CD4-positive, alpha-beta T cell (primary cell): ENCODE results near the gene MAP7D1. TPM values are rescaled to one million over a fixed set of nuclear protein-coding genes. Genes with fewer than 3 reads are reported as not detected.

Experiments
- ATAC-seq: fragments of 200-7000 bp; cut with Tn5 transposase; one replicate; pipeline ENCODE4 v1.10.0; 2022; ENCODE audit warnings: mild to moderate bottlenecking; ENCODE audit not compliant: poor library complexity
- CTCF ChIA-PET: fragments of 350-600 bp; sonication (Branson Sonifier 250); formaldehyde crosslinking; loops from one replicate; lab custom pipeline; 2021; ENCODE audit warnings: antibody characterized with exemption, inconsistent platforms; lab: Charles Lee
- POLR2A ChIA-PET: fragments of 350-600 bp; sonication (Branson Sonifier 250); formaldehyde crosslinking; loops from one replicate; lab custom pipeline; 2021; ENCODE audit warnings: antibody characterized with exemption, inconsistent platforms; lab: Charles Lee
- DNase-seq, 14 experiments: peaks; one replicate each; pipeline ENCODE4 v3.0.0-alpha.2; 2013 to 2020; ENCODE audit warnings: mixed read lengths in 2 of 14
- H3K27ac ChIP-seq, 2 donors: one replicate each; pipeline versions ENCODE4 v1.5.1 to v1.7.0; 2013; ENCODE audit warnings: low read length in 2 of 2, low read depth in 1 of 2, mild to moderate bottlenecking in 1 of 2
- H3K27me3 ChIP-seq, 2 experiments: 1 replicate in 1 of 2; 2 replicates in 1 of 2; pipeline versions ENCODE4 v1.6.1 to v1.7.0; 2013; ENCODE audit warnings: low read length in 2 of 2, control low read depth in 1 of 2, mild to moderate bottlenecking in 1 of 2, moderate library complexity in 1 of 2; ENCODE audit not compliant: insufficient read depth in 2 of 2, control insufficient read depth in 1 of 2
- H3K36me3 ChIP-seq: one replicate; pipeline ENCODE4 v1.6.1; 2013; ENCODE audit warnings: low read length, control low read depth; ENCODE audit not compliant: insufficient read depth
- H3K4me1 ChIP-seq: one replicate; pipeline ENCODE4 v1.6.1; 2013; ENCODE audit warnings: low read length, control low read depth; ENCODE audit not compliant: insufficient read depth
- H3K4me3 ChIP-seq: one replicate; pipeline ENCODE4 v1.5.1; 2013; ENCODE audit warnings: mild to moderate bottlenecking, low read length, moderate library complexity
- H3K9me3 ChIP-seq, 2 experiments: 1 replicate in 1 of 2; 2 replicates in 1 of 2; pipeline versions ENCODE4 v1.6.1 to v1.7.0; 2013; ENCODE audit warnings: low read length in 2 of 2, mild to moderate bottlenecking in 2 of 2, control low read depth in 1 of 2, moderate library complexity in 1 of 2; ENCODE audit not compliant: control insufficient read depth in 1 of 2, insufficient read depth in 1 of 2
- H3K27ac Mint-ChIP-seq: one replicate; pipeline ENCODE4 v1.8.0; 2020; ENCODE audit warnings: mixed read lengths
- H3K27me3 Mint-ChIP-seq: one replicate; pipeline ENCODE4 v1.8.0; 2021; ENCODE audit warnings: mixed read lengths
- H3K36me3 Mint-ChIP-seq: one replicate; pipeline ENCODE4 v1.8.0; 2021; ENCODE audit warnings: low read depth, mixed read lengths
- H3K4me1 Mint-ChIP-seq: one replicate; pipeline ENCODE4 v1.8.0; 2021; ENCODE audit warnings: low read depth, mixed read lengths
- H3K4me3 Mint-ChIP-seq: one replicate; pipeline ENCODE4 v1.8.0; 2020; ENCODE audit warnings: mild to moderate bottlenecking, mixed read lengths
- H3K9me3 Mint-ChIP-seq: one replicate; pipeline ENCODE4 v1.8.0; 2020; ENCODE audit warnings: mixed read lengths
- CTCF ChIP-seq: fragments of 200-600 bp; IDR thresholded peaks from one replicate; pipeline ENCODE4 v1.8.0; 2022; ENCODE audit warnings: antibody characterized with exemption, mild to moderate bottlenecking
- intact Hi-C, 2 experiments: fragments of 100-400 bp; cut with DNase I in 1 of 2; cut with micrococcal nuclease in 1 of 2; formaldehyde crosslinking; loops; one replicate each; pipeline versions ENCODE4 v1.15.1 to v1.9.0; 2023 to 2025; cut with DNase I, micrococcal nuclease
- polyA plus RNA-seq, 2 donors: library from polyadenylated mRNA; unstranded; fragments of 120-200 nt; gene quantifications; one replicate each; pipeline ENCODE4 v1.2.1, GENCODE V29; 2013
- total RNA-seq, 174 experiments: library from RNA in 2 of 174; stranded (reverse) in 2 of 174; gene quantifications; one replicate each; pipeline ENCODE4 v1.2.3 and lab custom pipeline; 2021 to 2026

MAP7D1 gene
- total RNA-seq (100 to 1,000 TPM; 156 to 163 TPM), total RNA-seq (lab: John Stamatoyannopoulos, UW) (53.6 to 308 (median 165) reads per million in 172 experiments)
- polyA plus RNA-seq (2013, experiment 1 of 2), result 121 TPM
- 123 TPM for polyA plus RNA-seq (2013, experiment 2 of 2)

DNA sequence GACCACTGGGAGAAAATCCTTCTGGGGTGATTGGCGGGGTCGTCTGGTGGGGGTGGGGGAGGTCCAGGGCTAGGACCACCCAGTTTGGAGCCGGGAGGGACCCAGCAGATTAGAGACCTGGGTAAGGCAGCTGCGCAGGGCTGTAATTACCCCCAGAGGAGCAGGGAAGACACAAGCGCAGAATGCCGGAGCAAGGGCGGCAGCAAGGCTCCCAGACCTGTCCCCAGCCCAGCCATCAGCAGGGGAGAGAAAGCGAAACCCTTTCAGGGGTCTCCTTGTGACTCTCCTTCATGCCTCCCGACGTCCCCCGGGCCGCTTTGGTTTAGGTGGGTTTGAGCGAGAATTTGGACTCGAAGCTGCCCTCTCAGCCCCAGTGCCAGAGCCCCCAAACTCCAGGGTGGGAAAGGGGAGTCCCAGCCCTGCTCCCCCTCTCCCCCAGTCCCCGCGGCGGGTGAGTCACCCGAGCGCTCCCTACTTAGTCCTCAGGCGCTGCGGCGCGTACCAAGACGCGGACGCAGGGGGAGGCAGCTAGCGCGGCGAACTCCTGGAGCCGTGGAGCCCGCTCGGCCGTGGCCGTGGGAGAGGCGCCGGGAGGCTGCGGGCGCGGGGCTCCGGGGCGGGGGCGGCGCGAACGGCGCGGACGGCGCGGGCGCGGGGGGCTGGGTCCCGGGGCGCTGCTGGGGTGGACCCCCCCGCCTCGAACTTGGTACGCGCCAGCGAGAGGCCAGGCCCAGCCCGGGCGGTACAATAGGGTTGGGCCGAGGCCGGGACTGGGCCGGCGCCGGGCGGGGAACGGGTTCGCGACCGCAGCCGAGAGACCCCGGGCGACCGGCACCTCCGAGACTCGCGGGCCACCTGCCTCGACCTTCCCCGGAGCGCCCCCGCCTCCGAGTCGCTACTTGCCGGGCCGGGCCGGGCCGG lies at the start of gene MAP7D1:
MAP7D1 (plus strand) TSS at position 753 of the 921 bp plus-strand sequence. CDS start 258 bp downstream, outside the sequence.
- no peaks in the 10 kb centered on the region for H3K9me3 Mint-ChIP-seq
- POLR2A ChIA-PET, result interaction anchor here (1.0 to 3.6 kb wide), 9 partner anchors 9 to 225 kb away, joined by 3 to 50 read pairs (median 5); partner anchors contain the start of genes AGO3, SH3D21 and THRAP3
- intact Hi-C loops, result no loop called here
- CTCF ChIA-PET, result interaction anchor here (1.2 to 4.2 kb wide), 2 partner anchors 33 to 130 kb away, joined by 4 to 18 read pairs; no protein-coding TSS in a partner anchor
- no peaks in the 10 kb centered on the region for H3K27me3 Mint-ChIP-seq
- Histone ChIP-seq H3K27ac (peak within 1 kb of the TSS; percentile 86 to 96), H3K9me3 (no peaks in the 10 kb centered on the region), H3K27me3 (no peaks in the 10 kb centered on the region), H3K4me3 (peak within 1 kb of the TSS; percentile 99), H3K4me1 (peaks cover 79% of the 10 kb centered on the region), H3K36me3 (peaks cover 5% of the 10 kb centered on the region)
- DNase-seq (peak; percentile 75 to 93 (median 84)), ATAC-seq (peak; percentile 74)
- TF ChIP-seq CTCF, result no peak
- peak within 1 kb of the TSS; percentile 94 for H3K4me3 Mint-ChIP-seq
- peaks cover 76% of the 10 kb centered on the region for H3K4me1 Mint-ChIP-seq
- H3K36me3 Mint-ChIP-seq, result peaks cover 20% of the 10 kb centered on the region
- peak within 1 kb of the TSS; percentile 97 for H3K27ac Mint-ChIP-seq

GRCh38 chr1:36106269-36106668 lies 49.7 kb upstream of the MAP7D1 start:
- TF ChIP-seq CTCF, result no peak
- ChIA-PET POLR2A (no interaction called here), CTCF (no interaction called here)
- no peak overlapping the region for H3K27ac Mint-ChIP-seq
- H3K36me3 Mint-ChIP-seq, result no peaks in the 10 kb centered on the region
- intact Hi-C loops, result no loop called here
- ATAC-seq (no peak), DNase-seq (no peak)
- no peaks in the 10 kb centered on the region for H3K27me3 ChIP-seq
- H3K27me3 Mint-ChIP-seq, result no peaks in the 10 kb centered on the region
- no peak overlapping the region for H3K4me3 Mint-ChIP-seq
- no peaks in the 10 kb centered on the region for H3K36me3 ChIP-seq
- H3K27ac ChIP-seq, result no peak overlapping the region
- no peaks in the 10 kb centered on the region for H3K9me3 Mint-ChIP-seq
- H3K4me1 ChIP-seq, result peaks cover 15% of the 10 kb centered on the region
- H3K4me3 ChIP-seq, result no peak overlapping the region
- no peaks in the 10 kb centered on the region for H3K9me3 ChIP-seq
- H3K4me1 Mint-ChIP-seq, result peaks cover 27% of the 10 kb centered on the region

GRCh38 chr1:36107394-36107793 lies 48.6 kb upstream of the MAP7D1 start:
- H3K27ac Mint-ChIP-seq, result peak overlapping the region; percentile 78

More at GRCh38 chr1:36107394-36107793, 48.6 kb upstream of the MAP7D1 start:
- intact Hi-C loops, result no loop called here
- Mint-ChIP-seq H3K4me1 (peaks cover 34% of the 10 kb centered on the region), H3K9me3 (no peaks in the 10 kb centered on the region), H3K4me3 (no peak overlapping the region), H3K27me3 (no peaks in the 10 kb centered on the region), H3K36me3 (no peaks in the 10 kb centered on the region)
- no peak overlapping the region for H3K27ac ChIP-seq
- peaks cover 15% of the 10 kb centered on the region for H3K4me1 ChIP-seq
- no peaks in the 10 kb centered on the region for H3K36me3 ChIP-seq
- ChIA-PET POLR2A (interaction anchor here (1.0 to 1.7 kb wide), 2 partner anchors 54 to 55 kb away, joined by 3 to 5 read pairs; no protein-coding TSS in a partner anchor), CTCF (interaction anchor here (1.0 kb wide), 1 partner anchor 26 kb away, joined by 3 read pairs; no protein-coding TSS in a partner anchor)
- no peaks in the 10 kb centered on the region for H3K9me3 ChIP-seq
- no peak for ATAC-seq
- H3K4me3 ChIP-seq, result no peak overlapping the region
- no peak for TF ChIP-seq CTCF
- DNase-seq, result no peak
- no peaks in the 10 kb centered on the region for H3K27me3 ChIP-seq
